Astrocyte (in vitro differentiated cells and primary cell): ENCODE results near the gene NCOA3. TPM values are rescaled to one million over a fixed set of nuclear protein-coding genes. Genes with fewer than 3 reads are reported as not detected.

Experiments
- DNase-seq: peaks from one replicate; pipeline ENCODE4 v3.0.0-alpha.2; 2010; ENCODE audit warnings: low read depth
- FAIRE-seq: peaks from 2 replicates; lab custom pipeline; 2011; peaks lifted over from hg19 to GRCh38; lab: Jason Lieb, UNC
- H2AFZ ChIP-seq: 2 replicates; pipeline ENCODE4 v1.6.0; 2012; ENCODE audit warnings: low read depth, low read length, inconsistent platforms
- H3K27ac ChIP-seq: 2 replicates; pipeline ENCODE4 v1.5.1; 2011; ENCODE audit warnings: low read depth, low read length, inconsistent platforms
- H3K27me3 ChIP-seq: 2 replicates; pipeline ENCODE4 v1.6.0; 2011; ENCODE audit warnings: low read length, inconsistent platforms; ENCODE audit not compliant: insufficient read depth
- H3K36me3 ChIP-seq: 2 replicates; pipeline ENCODE4 v1.5.1; 2011; ENCODE audit warnings: low read length, inconsistent platforms; ENCODE audit not compliant: insufficient read depth
- H3K4me1 ChIP-seq: 2 replicates; pipeline ENCODE4 v1.5.1; 2011; ENCODE audit warnings: low read length, inconsistent platforms; ENCODE audit not compliant: insufficient read depth
- H3K4me2 ChIP-seq: 2 replicates; pipeline ENCODE4 v1.6.0; 2012; ENCODE audit warnings: low read length, inconsistent platforms
- H3K4me3 ChIP-seq: 2 replicates; pipeline ENCODE4 v1.5.1; 2011; ENCODE audit warnings: low read depth, mild to moderate bottlenecking, low read length, inconsistent platforms; ENCODE audit not compliant: insufficient read depth
- H3K79me2 ChIP-seq: 2 replicates; pipeline ENCODE4 v1.6.0; 2012; ENCODE audit warnings: mild to moderate bottlenecking, low read length, inconsistent platforms; ENCODE audit not compliant: insufficient read depth
- H3K9ac ChIP-seq: 2 replicates; pipeline ENCODE4 v1.6.0; 2012; ENCODE audit warnings: mild to moderate bottlenecking, low read length, inconsistent platforms
- H3K9me3 ChIP-seq: 2 replicates; pipeline ENCODE4 v1.5.1; 2012; ENCODE audit warnings: low read depth, mild to moderate bottlenecking, low read length, inconsistent platforms; ENCODE audit not compliant: insufficient read depth
- H4K20me1 ChIP-seq: 2 replicates; pipeline ENCODE4 v1.6.0; 2012; ENCODE audit warnings: low read length, inconsistent platforms; ENCODE audit not compliant: insufficient read depth
- H3K27ac Mint-ChIP-seq: one replicate; pipeline ENCODE4 v1.8.0; 2021; ENCODE audit warnings: mild to moderate bottlenecking, mixed read lengths; ENCODE audit not compliant: unreplicated experiment
- H3K27me3 Mint-ChIP-seq: one replicate; pipeline ENCODE4 v1.8.0; 2021; ENCODE audit warnings: low read depth, mixed read lengths; ENCODE audit not compliant: unreplicated experiment
- H3K36me3 Mint-ChIP-seq: one replicate; pipeline ENCODE4 v1.8.0; 2021; ENCODE audit warnings: low read depth, mixed read lengths; ENCODE audit not compliant: unreplicated experiment
- H3K4me1 Mint-ChIP-seq: one replicate; pipeline ENCODE4 v1.8.0; 2021; ENCODE audit warnings: low read depth, mixed read lengths; ENCODE audit not compliant: unreplicated experiment
- H3K4me3 Mint-ChIP-seq: one replicate; pipeline ENCODE4 v1.8.0; 2021; ENCODE audit warnings: mild to moderate bottlenecking, moderate library complexity, mixed read lengths; ENCODE audit not compliant: unreplicated experiment
- H3K9me3 Mint-ChIP-seq: one replicate; pipeline ENCODE4 v1.8.0; 2021; ENCODE audit warnings: mild to moderate bottlenecking, mixed read lengths; ENCODE audit not compliant: unreplicated experiment
- EZH2 ChIP-seq: IDR thresholded peaks from 2 replicates; pipeline ENCODE4 v1.6.1; 2012; ENCODE audit warnings: mild to moderate bottlenecking, low read length, inconsistent platforms; ENCODE audit not compliant: insufficient read depth
- total RNA-seq: library from RNA; stranded (reverse); gene quantifications from 2 replicates; pipeline ENCODE4 v1.2.1, GENCODE V29; 2021
- TF ChIP-seq, protein P1 (sequence below): IDR thresholded peaks from 2 replicates; pipeline ENCODE4 v1.5.1; 2011; ENCODE audit warnings: low read depth, mild to moderate bottlenecking, inconsistent platforms, low read length, moderate library complexity; ENCODE audit not compliant: insufficient read depth

Gene NCOA3
- total RNA-seq, 1 donor from 2014 or later: 30.5 TPM

DNA sequence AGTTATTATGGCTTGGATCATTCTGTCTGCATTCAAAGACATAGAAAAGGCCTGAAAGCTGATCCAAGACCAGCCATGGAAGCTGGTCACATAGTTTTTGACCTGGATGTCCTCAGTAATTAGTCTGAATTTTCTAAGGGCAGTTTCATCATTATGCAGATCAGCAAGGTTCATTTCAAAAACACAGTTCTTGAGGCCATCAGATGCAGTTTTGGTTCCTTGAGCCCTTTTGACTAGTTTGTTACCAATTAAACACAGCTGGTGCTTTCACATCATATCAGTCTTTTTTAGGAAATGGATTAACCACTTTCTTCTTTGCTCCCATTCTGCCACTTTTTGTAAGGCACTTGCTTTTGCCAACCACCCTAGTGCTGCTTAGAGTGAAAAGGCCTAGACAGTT lies 129.4 kb downstream of the NCOA3 start:
- no peak overlapping the region for H3K27ac Mint-ChIP-seq
- no peaks in the 10 kb centered on the region for H4K20me1 ChIP-seq
- FAIRE-seq (no peak), DNase-seq (no peak)
- no peak overlapping the region for H3K4me2 ChIP-seq
- H3K36me3 ChIP-seq: peaks cover 24% of the 10 kb centered on the region
- TF ChIP-seq EZH2: no peak
- TF ChIP-seq, protein P1, sequence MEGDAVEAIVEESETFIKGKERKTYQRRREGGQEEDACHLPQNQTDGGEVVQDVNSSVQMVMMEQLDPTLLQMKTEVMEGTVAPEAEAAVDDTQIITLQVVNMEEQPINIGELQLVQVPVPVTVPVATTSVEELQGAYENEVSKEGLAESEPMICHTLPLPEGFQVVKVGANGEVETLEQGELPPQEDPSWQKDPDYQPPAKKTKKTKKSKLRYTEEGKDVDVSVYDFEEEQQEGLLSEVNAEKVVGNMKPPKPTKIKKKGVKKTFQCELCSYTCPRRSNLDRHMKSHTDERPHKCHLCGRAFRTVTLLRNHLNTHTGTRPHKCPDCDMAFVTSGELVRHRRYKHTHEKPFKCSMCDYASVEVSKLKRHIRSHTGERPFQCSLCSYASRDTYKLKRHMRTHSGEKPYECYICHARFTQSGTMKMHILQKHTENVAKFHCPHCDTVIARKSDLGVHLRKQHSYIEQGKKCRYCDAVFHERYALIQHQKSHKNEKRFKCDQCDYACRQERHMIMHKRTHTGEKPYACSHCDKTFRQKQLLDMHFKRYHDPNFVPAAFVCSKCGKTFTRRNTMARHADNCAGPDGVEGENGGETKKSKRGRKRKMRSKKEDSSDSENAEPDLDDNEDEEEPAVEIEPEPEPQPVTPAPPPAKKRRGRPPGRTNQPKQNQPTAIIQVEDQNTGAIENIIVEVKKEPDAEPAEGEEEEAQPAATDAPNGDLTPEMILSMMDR: no peak
- no peaks in the 10 kb centered on the region for H3K4me1 Mint-ChIP-seq
- H3K27ac ChIP-seq: no peak overlapping the region
- no peaks in the 10 kb centered on the region for H3K4me1 ChIP-seq
- peaks cover 4% of the 10 kb centered on the region for H3K36me3 Mint-ChIP-seq
- no peaks in the 10 kb centered on the region for H3K27me3 Mint-ChIP-seq
- no peaks in the 10 kb centered on the region for H3K9me3 ChIP-seq
- no peak overlapping the region for H3K4me3 ChIP-seq
- H3K79me2 ChIP-seq: no peaks in the 10 kb centered on the region
- H3K9me3 Mint-ChIP-seq: no peaks in the 10 kb centered on the region
- H3K4me3 Mint-ChIP-seq: no peak overlapping the region
- H3K27me3 ChIP-seq: no peaks in the 10 kb centered on the region
- H2AFZ ChIP-seq: no peak overlapping the region
- H3K9ac ChIP-seq: no peak overlapping the region

DNA sequence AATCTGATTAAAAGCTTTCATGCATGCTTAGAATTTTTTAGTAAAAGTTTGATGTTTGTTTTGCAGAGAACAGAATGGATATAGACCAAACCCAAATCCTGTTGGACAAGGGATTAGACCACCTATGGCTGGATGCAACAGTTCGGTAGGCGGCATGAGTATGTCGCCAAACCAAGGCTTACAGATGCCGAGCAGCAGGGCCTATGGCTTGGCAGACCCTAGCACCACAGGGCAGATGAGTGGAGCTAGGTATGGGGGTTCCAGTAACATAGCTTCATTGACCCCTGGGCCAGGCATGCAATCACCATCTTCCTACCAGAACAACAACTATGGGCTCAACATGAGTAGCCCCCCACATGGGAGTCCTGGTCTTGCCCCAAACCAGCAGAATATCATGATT lies 133.6 kb downstream of the NCOA3 start:
- FAIRE-seq: no peak

DNA sequence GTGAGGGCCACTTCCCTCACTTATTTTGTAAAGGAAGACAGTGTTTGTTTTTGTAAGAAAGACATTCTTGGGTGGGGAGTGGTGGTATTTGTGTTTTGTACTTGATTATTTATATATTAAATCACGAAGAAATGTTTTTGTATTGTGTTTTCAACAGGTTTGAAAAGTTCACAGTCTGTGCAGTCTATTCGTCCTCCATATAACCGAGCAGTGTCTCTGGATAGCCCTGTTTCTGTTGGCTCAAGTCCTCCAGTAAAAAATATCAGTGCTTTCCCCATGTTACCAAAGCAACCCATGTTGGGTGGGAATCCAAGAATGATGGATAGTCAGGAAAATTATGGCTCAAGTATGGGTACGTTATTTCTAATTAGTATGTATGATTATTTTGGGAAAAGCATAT lies 137.2 kb downstream of the NCOA3 start:
- FAIRE-seq: no peak
- Histone ChIP-seq H3K27me3 (no peaks in the 10 kb centered on the region), H3K4me3 (no peak overlapping the region), H4K20me1 (no peaks in the 10 kb centered on the region), H3K9me3 (no peaks in the 10 kb centered on the region), H3K4me2 (no peak overlapping the region), H3K4me1 (peaks cover 4% of the 10 kb centered on the region), H3K27ac (no peak overlapping the region), H3K79me2 (no peaks in the 10 kb centered on the region), H2AFZ (no peak overlapping the region), H3K9ac (no peak overlapping the region), H3K36me3 (peaks cover 45% of the 10 kb centered on the region)
- Mint-ChIP-seq H3K27ac (no peak overlapping the region), H3K4me3 (no peak overlapping the region), H3K27me3 (no peaks in the 10 kb centered on the region), H3K9me3 (no peaks in the 10 kb centered on the region), H3K4me1 (peaks cover 3% of the 10 kb centered on the region), H3K36me3 (peaks cover 16% of the 10 kb centered on the region)
- DNase-seq: no peak
- TF ChIP-seq, protein P1: no peak
- no peak for TF ChIP-seq EZH2

More for the DNA sequence above, 133.6 kb downstream of the NCOA3 start:
- Mint-ChIP-seq H3K27ac (no peak overlapping the region), H3K9me3 (no peaks in the 10 kb centered on the region), H3K36me3 (peaks cover 9% of the 10 kb centered on the region), H3K27me3 (no peaks in the 10 kb centered on the region), H3K4me1 (no peaks in the 10 kb centered on the region), H3K4me3 (no peak overlapping the region)
- Histone ChIP-seq H3K4me3 (no peak overlapping the region), H3K36me3 (peaks cover 38% of the 10 kb centered on the region), H4K20me1 (no peaks in the 10 kb centered on the region), H2AFZ (no peak overlapping the region), H3K4me2 (no peak overlapping the region), H3K9ac (no peak overlapping the region), H3K27ac (no peak overlapping the region), H3K9me3 (no peaks in the 10 kb centered on the region), H3K4me1 (no peaks in the 10 kb centered on the region), H3K79me2 (no peaks in the 10 kb centered on the region), H3K27me3 (no peaks in the 10 kb centered on the region)
- DNase-seq: no peak
- TF ChIP-seq, protein P1: no peak
- TF ChIP-seq EZH2: no peak
